H9 (cell line): ENCODE measurements around the gene TTN. TPM values are rescaled to one million over a fixed set of nuclear protein-coding genes. Genes with fewer than 3 reads are reported as not detected.

Experiments
- DNase-seq: peaks from one replicate; pipeline ENCODE4 v3.0.0-alpha.2; 2017
- H2AFZ ChIP-seq: one replicate; pipeline ENCODE4 v1.6.1; 2013; ENCODE audit warnings: mild to moderate bottlenecking, low read length, control low read depth, moderate library complexity
- H2AK5ac ChIP-seq: 2 replicates; pipeline ENCODE4 v1.6.1; 2013; ENCODE audit warnings: low read length, control low read depth, mixed read lengths; ENCODE audit not compliant: insufficient read length
- H2BK120ac ChIP-seq: one replicate; pipeline ENCODE4 v1.6.1; 2013; ENCODE audit warnings: low read depth, mild to moderate bottlenecking, low read length, control low read depth, inconsistent platforms; ENCODE audit not compliant: poor library complexity, severe bottlenecking
- H2BK12ac ChIP-seq: 2 replicates; pipeline ENCODE4 v1.6.1; 2013; ENCODE audit warnings: low read length, control low read depth, mixed read lengths, low read depth; ENCODE audit not compliant: insufficient read length
- H2BK15ac ChIP-seq: 2 replicates; pipeline ENCODE4 v1.6.1; 2013; ENCODE audit warnings: low read depth, low read length, control low read depth
- H2BK20ac ChIP-seq: one replicate; pipeline ENCODE4 v1.6.1; 2013; ENCODE audit warnings: low read depth, mild to moderate bottlenecking, low read length, control low read depth, inconsistent platforms; ENCODE audit not compliant: poor library complexity, severe bottlenecking
- H2BK5ac ChIP-seq: 2 replicates; pipeline ENCODE4 v1.6.1; 2013; ENCODE audit warnings: low read length, control low read depth, mixed read lengths; ENCODE audit not compliant: insufficient read length
- H3K14ac ChIP-seq: 2 replicates; pipeline ENCODE4 v1.6.1; 2013; ENCODE audit warnings: low read length, control low read depth; ENCODE audit not compliant: insufficient read depth
- H3K18ac ChIP-seq: 2 replicates; pipeline ENCODE4 v1.6.1; 2013; ENCODE audit warnings: low read depth, mild to moderate bottlenecking, mixed read lengths, low read length, control low read depth; ENCODE audit not compliant: insufficient read length
- H3K23ac ChIP-seq: 2 replicates; pipeline ENCODE4 v1.6.1; 2013; ENCODE audit warnings: low read length, control low read depth, mixed read lengths, low read depth; ENCODE audit not compliant: insufficient read length
- H3K23me2 ChIP-seq: 2 replicates; pipeline ENCODE4 v1.6.1; 2013; ENCODE audit warnings: low read depth, mild to moderate bottlenecking, mixed read lengths, low read length, control low read depth; ENCODE audit not compliant: insufficient read length, poor library complexity, severe bottlenecking
- H3K27ac ChIP-seq: 2 replicates; pipeline ENCODE4 v1.5.1; 2013; ENCODE audit warnings: low read length, control low read depth, mixed read lengths, low read depth; ENCODE audit not compliant: insufficient read length
- H3K27me3 ChIP-seq: 2 replicates; pipeline ENCODE4 v1.6.1; 2013; ENCODE audit warnings: low read length, control low read depth, inconsistent platforms; ENCODE audit not compliant: insufficient read depth
- H3K4ac ChIP-seq: 2 replicates; pipeline ENCODE4 v1.6.1; 2013; ENCODE audit warnings: low read depth, mild to moderate bottlenecking, control low read depth, inconsistent platforms, low read length, moderate library complexity
- H3K4me1 ChIP-seq: 2 replicates; pipeline ENCODE4 v1.6.1; 2013; ENCODE audit warnings: low read length, control low read depth, inconsistent platforms; ENCODE audit not compliant: insufficient read depth
- H3K4me2 ChIP-seq: 2 replicates; pipeline ENCODE4 v1.6.1; 2013; ENCODE audit warnings: low read length, control low read depth, mixed read lengths; ENCODE audit not compliant: insufficient read length, insufficient read depth
- H3K56ac ChIP-seq: 2 replicates; pipeline ENCODE4 v1.6.1; 2013; ENCODE audit warnings: low read depth, mild to moderate bottlenecking, mixed read lengths, low read length, control low read depth; ENCODE audit not compliant: insufficient read length
- H3K79me1 ChIP-seq: 2 replicates; pipeline ENCODE4 v1.6.1; 2013; ENCODE audit warnings: low read depth, mild to moderate bottlenecking, moderate library complexity, low read length, control low read depth, inconsistent platforms; ENCODE audit not compliant: insufficient read depth, poor library complexity, severe bottlenecking
- H3K79me2 ChIP-seq: 2 replicates; pipeline ENCODE4 v1.6.1; 2013; ENCODE audit warnings: low read length, control low read depth, inconsistent platforms; ENCODE audit not compliant: insufficient read depth
- H3K9ac ChIP-seq: 2 replicates; pipeline ENCODE4 v1.6.1; 2013; ENCODE audit warnings: low read length, control low read depth, mixed read lengths; ENCODE audit not compliant: insufficient read length; ENCODE audit errors: extremely low read depth
- H3K9me3 ChIP-seq: one replicate; pipeline ENCODE4 v1.6.1; 2013; ENCODE audit warnings: low read depth, low read length, inconsistent platforms; ENCODE audit not compliant: control insufficient read depth
- H3T11ph ChIP-seq: one replicate; pipeline ENCODE4 v1.6.1; 2013; ENCODE audit warnings: mild to moderate bottlenecking, low read length, control low read depth, inconsistent platforms
- H4K20me1 ChIP-seq: one replicate; pipeline ENCODE4 v1.6.1; 2013; ENCODE audit not compliant: control insufficient read depth, insufficient read length, insufficient read depth
- H4K5ac ChIP-seq: 2 replicates; pipeline ENCODE4 v1.6.1; 2013; ENCODE audit warnings: low read depth, mild to moderate bottlenecking, mixed read lengths, low read length, control low read depth; ENCODE audit not compliant: insufficient read length
- H4K8ac ChIP-seq: replicated peaks from 2 replicates; pipeline ENCODE4 v1.6.1; 2013; ENCODE audit warnings: low read length, control low read depth, mixed read lengths, low read depth; ENCODE audit not compliant: insufficient read length
- H4K91ac ChIP-seq: 2 replicates; pipeline ENCODE4 v1.6.1; 2013; ENCODE audit warnings: low read depth, mild to moderate bottlenecking, moderate library complexity, mixed read lengths, low read length, control low read depth; ENCODE audit not compliant: insufficient read length
- H3K27ac Mint-ChIP-seq, 3 experiments: 2 replicates in 2 of 3; 3 replicates in 1 of 3; pipeline ENCODE4 v1.8.0; 2020 to 2021; ENCODE audit warnings: mixed read lengths in 3 of 3, mild to moderate bottlenecking in 1 of 3, moderate library complexity in 1 of 3
- H3K27me3 Mint-ChIP-seq: 2 replicates; pipeline ENCODE4 v1.8.0; 2021; ENCODE audit warnings: low read depth, mild to moderate bottlenecking, moderate library complexity, mixed read lengths
- H3K36me3 Mint-ChIP-seq, 3 experiments: 2 replicates in 2 of 3; 3 replicates in 1 of 3; pipeline ENCODE4 v1.8.0; 2020 to 2021; ENCODE audit warnings: low read depth in 3 of 3, mixed read lengths in 3 of 3; ENCODE audit not compliant: insufficient read depth in 1 of 3
- H3K4me1 Mint-ChIP-seq, 2 experiments: 2 replicates each; pipeline ENCODE4 v1.8.0; 2020; ENCODE audit warnings: mixed read lengths in 2 of 2
- H3K4me3 Mint-ChIP-seq, 2 experiments: 2 replicates in 1 of 2; 3 replicates in 1 of 2; pipeline ENCODE4 v1.8.0; 2020 to 2021; ENCODE audit warnings: mild to moderate bottlenecking in 2 of 2, mixed read lengths in 2 of 2, moderate library complexity in 1 of 2
- H3K9me3 Mint-ChIP-seq, 2 experiments: 2 replicates in 1 of 2; 3 replicates in 1 of 2; pipeline ENCODE4 v1.8.0; 2020; ENCODE audit warnings: mild to moderate bottlenecking in 2 of 2, mixed read lengths in 2 of 2, moderate library complexity in 1 of 2
- CTCF ChIP-seq: fragments of 200-600 bp; sonication (generic); conservative IDR thresholded peaks from 3 replicates; pipeline ENCODE4 v1.8.0; 2021; ENCODE audit warnings: antibody characterized with exemption, mild to moderate bottlenecking
- WGBS: extraction: QIAGEN DNeasy Blood & Tissue Kit; methylation state at CpG from one replicate; pipeline ENCODE4 v1.1.7; 2013; ENCODE audit warnings: missing lambda C conversion rate, low lambda C conversion rate, mixed read lengths; ENCODE audit not compliant: insufficient read length; ENCODE audit errors: extremely low coverage; 5-methylcytosine and 5-hydroxymethylcytosine counted together
- total RNA-seq: library from RNA; stranded (reverse); gene quantifications from 2 replicates; pipeline ENCODE4 v1.2.1, GENCODE V29; 2021

The TTN gene
- total RNA-seq, 1 experiment from 2014 or later: 0.70 TPM

- no peaks in the 10 kb centered on the region for H3K9me3 ChIP-seq
- WGBS: no CpG with 5 or more reads among the region's 1 CpG
- H3K9me3 Mint-ChIP-seq: no peaks in the 10 kb centered on the region
- H2BK5ac ChIP-seq: no peak overlapping the region
- H3K27ac ChIP-seq: no peak overlapping the region
- H3K18ac ChIP-seq: no peak overlapping the region
- no peak overlapping the region for H2BK12ac ChIP-seq
- no peak overlapping the region for H3K23ac ChIP-seq
- H3K36me3 Mint-ChIP-seq: no peaks in the 10 kb centered on the region
- no peaks in the 10 kb centered on the region for H3K4me1 Mint-ChIP-seq
- no peaks in the 10 kb centered on the region for H3K79me1 ChIP-seq
- H3K27ac Mint-ChIP-seq: no peak overlapping the region
- H3K79me2 ChIP-seq: no peaks in the 10 kb centered on the region
- no peak overlapping the region for H2AK5ac ChIP-seq
- no peak overlapping the region for H3K14ac ChIP-seq
- H4K5ac ChIP-seq: no peak overlapping the region
- no peaks in the 10 kb centered on the region for H3K27me3 Mint-ChIP-seq
- H4K91ac ChIP-seq: no peak overlapping the region
- no peak for DNase-seq
- no peaks in the 10 kb centered on the region for H3K27me3 ChIP-seq
- no peaks in the 10 kb centered on the region for H3K4me1 ChIP-seq
- no peak overlapping the region for H2AFZ ChIP-seq
- no peak for TF ChIP-seq CTCF
- H2BK120ac ChIP-seq: no peak overlapping the region
- H3K4me2 ChIP-seq: no peak overlapping the region
- no peak overlapping the region for H2BK15ac ChIP-seq
- H2BK20ac ChIP-seq: no peak overlapping the region
- no peak overlapping the region for H3T11ph ChIP-seq
- H3K9ac ChIP-seq: no peak overlapping the region
- no peaks in the 10 kb centered on the region for H3K23me2 ChIP-seq
- no peaks in the 10 kb centered on the region for H4K20me1 ChIP-seq
- H3K56ac ChIP-seq: no peak overlapping the region
- H3K4ac ChIP-seq: no peak overlapping the region
- H3K4me3 Mint-ChIP-seq: no peak overlapping the region
- no peak overlapping the region for H4K8ac ChIP-seq
These were observed 117.4 kb downstream of the TTN start for GRCh38 chr2:178689808-178690207.
